HCT116 (cell line): ENCODE data around the gene ZNF254.

Experiments
- ATF3 ChIP-seq: IDR thresholded peaks from 2 replicates; pipeline ENCODE4 v1.6.1; 2012
- CEBPB ChIP-seq: IDR thresholded peaks from 2 replicates; pipeline ENCODE4 v1.6.1; 2012; ENCODE audit warnings: low read depth
- CTCF ChIP-seq, 3 experiments: fragments of 200-600 bp in 1 of 3; sonication (generic) in 1 of 3; IDR thresholded peaks in 2 of 3; conservative IDR thresholded peaks in 1 of 3; 2 replicates each; pipeline ENCODE4 v1.5.1; 2012 to 2017; ENCODE audit warnings: low read depth in 2 of 3, low read length in 2 of 3, antibody characterized with exemption in 1 of 3, borderline replicate concordance in 1 of 3, control low read depth in 1 of 3, mild to moderate bottlenecking in 1 of 3, mixed read lengths in 1 of 3, mixed run types in 1 of 3, moderate library complexity in 1 of 3; ENCODE audit not compliant: insufficient read depth in 1 of 3
- EGR1 ChIP-seq: IDR thresholded peaks from 2 replicates; pipeline ENCODE4 v1.6.1; 2012; ENCODE audit warnings: low read depth
- ELF1 ChIP-seq: IDR thresholded peaks from 2 replicates; pipeline ENCODE4 v1.6.1; 2012; ENCODE audit warnings: low read depth, borderline replicate concordance
- EZH2 ChIP-seq: fragments of 200-600 bp; sonication (generic); IDR thresholded peaks from 2 replicates; pipeline ENCODE4 v1.6.1; 2017; ENCODE audit warnings: antibody characterized with exemption, mixed run types
- EZH2phosphoT487 ChIP-seq: fragments of 200-600 bp; IDR thresholded peaks from 2 replicates; pipeline ENCODE4 v1.6.1; 2018; ENCODE audit warnings: antibody characterized with exemption, borderline replicate concordance
- MAX ChIP-seq: IDR thresholded peaks from 2 replicates; pipeline ENCODE4 v1.6.1; 2012
- POLR2A ChIP-seq: IDR thresholded peaks from 2 replicates; pipeline ENCODE4 v1.7.0; 2011; ENCODE audit warnings: borderline replicate concordance; ENCODE audit not compliant: insufficient read depth, insufficient read length; ENCODE audit errors: extremely low read depth
- POLR2AphosphoS5 ChIP-seq: IDR thresholded peaks from 2 replicates; pipeline ENCODE4 v1.6.1; 2011; ENCODE audit warnings: mild to moderate bottlenecking, low read depth, low read length, moderate library complexity
- ZBTB33 ChIP-seq: IDR thresholded peaks from 2 replicates; pipeline ENCODE4 v1.6.1; 2011; ENCODE audit warnings: mild to moderate bottlenecking, low read length, moderate library complexity; ENCODE audit not compliant: insufficient replicate concordance; ENCODE audit errors: extremely low read depth
- ZNF274 ChIP-seq: fragments of 200-500 bp; sonication (Bioruptor generic); IDR thresholded peaks from 2 replicates; pipeline ENCODE4 v1.6.1; 2014; ENCODE audit warnings: mild to moderate bottlenecking, low read depth, low read length, inconsistent platforms

GRCh38 chr19:24069905-24070657 is 16.9 kb upstream of the ZNF254 start:
- TF ChIP-seq MAX (no peak), ZNF274 (no peak), CTCF (IDR thresholded peaks at IDR 0.05 in 2 of 3, conservative IDR thresholded peaks at IDR 0.05 in 1 of 3; ENCODE audit: borderline replicate concordance in 1 of 3, insufficient read depth in 1 of 3, low read depth in 2 of 3, low read length in 2 of 3) (no peak), CEBPB (no peak), ELF1 (no peak), ZBTB33 (no peak), EZH2 (no peak), POLR2A (no peak), POLR2AphosphoS5 (no peak), EZH2phosphoT487 (no peak), EGR1 (no peak), ATF3 (no peak)
